GM19324 (cell line): Measurements from ENCODE around the gene HEPACAM.

Experiments used
- ATAC-seq: cut with Tn5 transposase; IDR thresholded peaks from one replicate; pipeline ENCODE4 v1.9.1; 2021; ENCODE audit warnings: mild to moderate bottlenecking, moderate library complexity; ENCODE audit not compliant: unreplicated experiment, low FRiP score

Gene HEPACAM

DNA sequence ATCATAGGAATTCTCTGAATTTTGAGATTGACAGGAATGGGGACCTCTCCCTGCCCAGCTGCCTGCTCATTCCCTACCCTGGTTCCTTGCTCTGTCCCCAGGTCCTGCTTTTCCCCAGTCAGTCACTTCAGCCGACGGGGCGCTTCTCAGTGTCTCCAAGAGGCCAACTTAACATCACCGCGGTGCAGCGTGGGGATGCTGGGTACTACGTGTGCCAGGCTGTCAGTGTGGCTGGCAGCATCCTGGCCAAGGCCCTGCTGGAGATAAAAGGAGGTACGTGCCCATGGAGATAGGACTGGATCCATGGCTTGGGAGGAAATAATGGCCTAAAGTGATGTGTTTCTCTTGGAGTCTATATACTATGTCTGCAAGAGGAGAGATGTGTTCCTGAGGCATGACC is 63.6 kb downstream of the HEPACAM start:
- ATAC-seq: no peak

DNA sequence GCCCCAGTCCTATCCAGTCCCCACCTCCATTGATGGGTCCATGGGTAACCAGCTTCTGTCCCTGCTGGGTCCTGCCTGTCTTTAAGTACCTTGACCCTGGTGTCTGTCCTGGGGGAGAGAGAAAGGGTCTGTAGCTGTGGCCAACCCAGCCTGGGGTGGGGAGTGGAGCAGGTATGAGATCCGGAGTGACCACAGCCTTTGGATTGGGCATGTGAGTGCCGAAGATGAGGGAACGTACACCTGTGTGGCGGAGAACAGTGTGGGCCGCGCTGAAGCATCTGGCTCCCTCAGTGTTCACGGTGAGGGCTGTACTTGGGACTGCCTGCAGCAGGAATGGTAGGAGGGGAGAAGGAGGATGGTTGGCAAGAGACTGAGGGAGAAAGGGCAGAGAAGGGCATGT is 65.4 kb downstream of the HEPACAM start:
- ATAC-seq: no peak

DNA sequence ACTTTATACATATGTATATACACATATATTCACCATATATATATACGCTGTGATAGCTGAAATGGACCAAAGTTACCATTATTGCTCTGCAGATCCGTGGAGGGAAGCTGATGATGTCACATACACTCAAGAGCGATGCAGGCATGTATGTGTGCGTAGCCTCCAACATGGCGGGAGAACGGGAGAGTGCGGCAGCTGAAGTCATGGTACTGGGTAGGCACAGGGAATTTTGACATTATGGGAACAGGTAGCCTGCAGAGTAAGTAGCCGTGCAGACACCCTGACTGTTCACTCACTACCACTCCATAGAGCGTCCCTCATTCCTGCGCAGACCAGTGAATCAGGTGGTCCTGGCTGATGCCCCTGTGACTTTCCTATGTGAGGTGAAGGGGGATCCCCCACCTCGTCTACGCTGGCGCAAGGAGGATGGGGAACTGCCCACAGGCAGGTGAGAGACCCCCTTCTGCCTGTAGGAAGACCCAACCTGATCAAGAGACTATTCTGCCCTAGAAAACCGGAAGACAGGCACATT is 65.9 kb downstream of the HEPACAM start:
- ATAC-seq: no peak

DNA sequence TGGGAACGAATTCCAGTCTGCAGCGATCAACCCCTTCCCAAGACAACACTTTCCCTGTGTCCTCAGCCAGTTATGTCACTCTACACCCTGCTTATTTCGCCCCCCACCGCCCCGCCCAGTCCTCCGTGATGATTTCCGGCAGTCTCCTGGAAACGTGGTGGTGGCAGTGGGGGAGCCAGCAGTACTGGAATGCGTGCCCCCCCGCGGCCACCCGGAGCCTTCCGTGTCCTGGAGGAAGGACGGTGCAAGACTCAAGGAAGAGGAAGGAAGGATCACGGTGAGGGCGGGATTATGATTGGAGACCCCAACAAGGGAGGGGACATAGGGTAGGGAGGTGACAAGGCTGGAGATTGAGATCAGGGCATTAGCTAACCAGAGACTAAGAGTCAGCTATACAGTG is 66.5 kb downstream of the HEPACAM start:
- ATAC-seq: no peak
